HCT116 (cell line): ENCODE results near the gene DNAJA2. TPM values are rescaled to one million over a fixed set of nuclear protein-coding genes. Genes with fewer than 3 reads are reported as not detected.

Experiments used
- ATAC-seq: fragments of 200-7000 bp; cut with Tn5 transposase; 2 replicates; pipeline ENCODE4 v1.9.1; 2020; ENCODE audit warnings: mild to moderate bottlenecking, moderate library complexity
- BruUV-seq: library from RNA; stranded (reverse); fragments of 400-500 nt; replicated peaks from 2 replicates; lab custom pipeline; 2021; lab: Mats Ljungman, UMichigan
- CTCF ChIA-PET: fragments of 300-600 bp; sonication (Branson Sonifier 250); formaldehyde crosslinking; loops from one replicate; lab custom pipeline; 2021; ENCODE audit warnings: antibody characterized with exemption; lab: Charles Lee
- POLR2A ChIA-PET: fragments of 300-600, 350-600 bp; sonication (Branson Sonifier 250); formaldehyde crosslinking; loops from one replicate; lab custom pipeline; 2021; ENCODE audit warnings: antibody characterized with exemption; lab: Charles Lee
- RAD21 ChIA-PET, 2 experiments: fragments of 300-600 bp; sonication (Branson Sonifier 250); formaldehyde crosslinking; loops; one replicate each; lab custom pipeline; 2023; ENCODE audit warnings: low total read pairs in 2 of 2; ENCODE audit not compliant: uncharacterized antibody in 2 of 2, unreplicated experiment in 2 of 2, low non-redundant PET in 1 of 2; lab: Charles Lee
- DNase-seq: peaks from one replicate; pipeline ENCODE4 v3.0.0-alpha.2; 2010; ENCODE audit warnings: low read depth, low spot score
- H2AFZ ChIP-seq: fragments of 200-600 bp; shearing (Covaris generic), sonication (generic); 2 replicates; pipeline ENCODE4 v1.6.1; 2017; ENCODE audit warnings: low read depth, mixed run types, mixed read lengths, antibody characterized with exemption, low read length; ENCODE audit not compliant: poor library complexity, severe bottlenecking
- H3K27ac ChIP-seq: 2 replicates; pipeline ENCODE4 v1.5.1; 2012; ENCODE audit warnings: low read depth, low read length
- H3K27me3 ChIP-seq: fragments of 200-600 bp; sonication (generic); 2 replicates; pipeline ENCODE4 v1.6.1; 2016; ENCODE audit warnings: mixed run types, low read length, mixed read lengths; ENCODE audit not compliant: insufficient read depth
- H3K36me3 ChIP-seq, 2 experiments: fragments of 200-500 bp in 1 of 2; fragments of 200-600 bp in 1 of 2; sonication (Bioruptor generic) in 1 of 2; sonication (generic) in 1 of 2; 2 replicates each; pipeline versions ENCODE4 v1.5.1 to v1.6.1; 2014 to 2016; ENCODE audit warnings: low read length in 2 of 2, inconsistent platforms in 1 of 2, mixed read lengths in 1 of 2, mixed run types in 1 of 2; ENCODE audit not compliant: insufficient read depth in 2 of 2, control insufficient read depth in 1 of 2
- H3K4me1 ChIP-seq, 2 experiments: fragments of 200-600 bp in 1 of 2; sonication (generic) in 1 of 2; 2 replicates each; pipeline versions ENCODE4 v1.5.1 to v1.6.1; 2012 to 2017; ENCODE audit warnings: low read length in 2 of 2, inconsistent platforms in 1 of 2, mild to moderate bottlenecking in 1 of 2, mixed read lengths in 1 of 2, mixed run types in 1 of 2, moderate library complexity in 1 of 2; ENCODE audit not compliant: insufficient read depth in 2 of 2, control insufficient read depth in 1 of 2
- H3K4me2 ChIP-seq: fragments of 200-600 bp; sonication (generic); 2 replicates; pipeline ENCODE4 v1.6.1; 2017; ENCODE audit warnings: mixed run types, low read length, mixed read lengths
- H3K4me3 ChIP-seq, 2 experiments: fragments of 200-600 bp in 1 of 2; sonication (generic) in 1 of 2; replicated peaks in 1 of 2; 2 replicates each; pipeline ENCODE4 v1.5.1; 2011 to 2016; ENCODE audit warnings: low read length in 2 of 2, control low read depth in 1 of 2, low read depth in 1 of 2, mild to moderate bottlenecking in 1 of 2, mixed read lengths in 1 of 2, mixed run types in 1 of 2
- H3K79me2 ChIP-seq: fragments of 200-600 bp; sonication (generic); 2 replicates; pipeline ENCODE4 v1.6.1; 2017; ENCODE audit warnings: mild to moderate bottlenecking, mixed run types, low read length, moderate library complexity, mixed read lengths; ENCODE audit not compliant: insufficient read depth
- H3K9ac ChIP-seq: fragments of 200-600 bp; sonication (generic); 2 replicates; pipeline ENCODE4 v1.6.1; 2016; ENCODE audit warnings: low read length, mixed read lengths
- H3K9me2 ChIP-seq: fragments of 200-600 bp; sonication (generic), shearing (Covaris generic); 2 replicates; pipeline ENCODE4 v1.6.1; 2017; ENCODE audit warnings: mixed run types, mild to moderate bottlenecking, moderate library complexity; ENCODE audit not compliant: insufficient read depth
- H3K9me3 ChIP-seq, 2 experiments: fragments of 200-500 bp in 1 of 2; fragments of 200-600 bp in 1 of 2; sonication (Bioruptor generic) in 1 of 2; sonication (generic) in 1 of 2; 2 replicates each; pipeline ENCODE4 v1.6.1; 2014 to 2017; ENCODE audit warnings: low read length in 2 of 2, mixed read lengths in 2 of 2, inconsistent platforms in 1 of 2, low read depth in 1 of 2, mild to moderate bottlenecking in 1 of 2, mixed run types in 1 of 2, moderate library complexity in 1 of 2; ENCODE audit not compliant: control insufficient read depth in 1 of 2, insufficient read depth in 1 of 2
- H4K20me1 ChIP-seq: fragments of 200-600 bp; sonication (generic), shearing (Covaris generic); 2 replicates; pipeline ENCODE4 v1.6.1; 2017; ENCODE audit warnings: mixed run types, mild to moderate bottlenecking, moderate library complexity; ENCODE audit not compliant: insufficient read depth
- EGR1 ChIP-seq: IDR thresholded peaks from 2 replicates; pipeline ENCODE4 v1.6.1; 2012; ENCODE audit warnings: low read depth
- ELF1 ChIP-seq: IDR thresholded peaks from 2 replicates; pipeline ENCODE4 v1.6.1; 2012; ENCODE audit warnings: low read depth, borderline replicate concordance
- EZH2 ChIP-seq: fragments of 200-600 bp; sonication (generic); IDR thresholded peaks from 2 replicates; pipeline ENCODE4 v1.6.1; 2017; ENCODE audit warnings: antibody characterized with exemption, mixed run types
- SIN3A ChIP-seq: IDR thresholded peaks from 2 replicates; pipeline ENCODE4 v1.6.1; 2012; ENCODE audit warnings: low read depth
- SRF ChIP-seq: IDR thresholded peaks from 2 replicates; pipeline ENCODE4 v1.6.1; 2012; ENCODE audit warnings: low read depth
- ZNF274 ChIP-seq: fragments of 200-500 bp; sonication (Bioruptor generic); IDR thresholded peaks from 2 replicates; pipeline ENCODE4 v1.6.1; 2014; ENCODE audit warnings: mild to moderate bottlenecking, low read depth, low read length, inconsistent platforms
- intact Hi-C: fragments of 100-400 bp; cut with micrococcal nuclease; formaldehyde crosslinking; loops from 2 replicates; pipeline ENCODE4 v1.10.0; 2022
- total RNA-seq: library from RNA; stranded (reverse); gene quantifications from one replicate; pipeline ENCODE4 v1.2.1, GENCODE V29; 2021; ENCODE audit not compliant: unreplicated experiment

Gene DNAJA2
- total RNA-seq, 1 experiment from 2014 or later: 68.2 TPM

DNA sequence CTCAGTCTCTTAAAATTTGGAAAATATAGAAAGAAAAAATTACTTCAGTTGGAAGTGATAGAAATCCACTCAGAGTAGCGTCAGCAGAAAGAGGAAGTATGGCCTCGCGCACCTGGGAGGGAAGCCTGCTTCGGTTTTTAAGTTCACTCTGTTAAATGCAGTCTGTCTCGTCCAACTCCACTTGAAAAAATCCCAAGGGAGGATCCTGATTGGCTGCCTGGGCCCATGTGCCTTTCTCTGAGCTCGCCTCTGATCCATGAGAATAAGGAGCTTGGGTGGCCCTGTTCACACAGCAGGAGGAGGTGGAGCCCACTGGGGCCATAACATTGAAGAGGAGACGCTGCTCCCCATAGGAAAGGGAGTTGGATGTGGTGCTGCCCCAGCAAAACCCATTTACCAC, 40.7 kb downstream of the DNAJA2 start:
- no peaks in the 10 kb centered on the region for H3K9me2 ChIP-seq
- H3K4me1 ChIP-seq: no peaks in the 10 kb centered on the region
- no peak for TF ChIP-seq ELF1
- no peak for TF ChIP-seq EZH2
- no peak for TF ChIP-seq EGR1
- no peak for TF ChIP-seq SRF
- no peaks in the 10 kb centered on the region for H4K20me1 ChIP-seq
- H2AFZ ChIP-seq: no peak overlapping the region
- no peaks in the 10 kb centered on the region for H3K9me3 ChIP-seq
- H3K4me3 ChIP-seq: no peak overlapping the region
- no peak overlapping the region for H3K4me2 ChIP-seq
- POLR2A ChIA-PET: interaction anchor here (0.8 kb wide), 1 partner anchor 50 kb away, joined by 3 read pairs; no protein-coding TSS in a partner anchor
- RAD21 ChIA-PET: interaction anchor here in 1 of 2 experiments (0.6 kb wide), 1 partner anchor 34 kb away, joined by 3 read pairs; no protein-coding TSS in a partner anchor
- no peaks in the 10 kb centered on the region; a peak in 1 of 4 replicates for H3K36me3 ChIP-seq
- H3K9ac ChIP-seq: no peak overlapping the region
- DNase-seq (no peak), ATAC-seq (no peak)
- H3K79me2 ChIP-seq: no peaks in the 10 kb centered on the region
- H3K27ac ChIP-seq: no peak overlapping the region
- no peaks in the 10 kb centered on the region for H3K27me3 ChIP-seq
- BruUV-seq: no TSS peak
- CTCF ChIA-PET: interaction anchor here (4.5 kb wide), 1 partner anchor 80 kb away, joined by 34 read pairs; no protein-coding TSS in a partner anchor
- intact Hi-C loops: no loop called here

DNA sequence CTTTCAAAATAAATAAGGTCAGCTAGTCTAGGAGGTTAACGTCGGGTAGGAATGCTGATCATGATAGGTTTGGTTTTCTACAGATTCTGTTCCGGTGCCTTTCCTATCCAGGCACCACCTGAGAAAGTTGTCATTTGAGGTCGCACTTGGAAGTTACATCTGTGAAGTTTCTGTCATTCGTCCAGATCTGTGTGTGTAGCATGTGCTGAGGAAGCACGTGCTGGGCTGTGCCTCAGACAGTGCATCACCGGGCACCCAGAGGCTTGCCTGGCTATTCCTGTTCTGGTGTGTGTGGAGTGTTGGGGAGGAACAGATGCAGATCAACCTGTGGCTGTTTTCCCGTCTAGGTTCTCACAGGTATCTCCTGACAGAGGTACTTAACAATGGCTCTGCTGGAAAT, 42.6 kb downstream of the DNAJA2 start:
- ChIA-PET POLR2A (no interaction called here), RAD21 (interaction anchor here in 1 of 2 experiments (2.3 kb wide), 1 partner anchor 77 kb away, joined by 9 read pairs; no protein-coding TSS in a partner anchor)
- Histone ChIP-seq H3K9me3 (no peaks in the 10 kb centered on the region), H3K9ac (no peak overlapping the region), H3K79me2 (no peaks in the 10 kb centered on the region), H4K20me1 (no peaks in the 10 kb centered on the region), H3K4me1 (no peaks in the 10 kb centered on the region), H3K27me3 (no peaks in the 10 kb centered on the region)
- ATAC-seq (no peak), DNase-seq (no peak)
- no peak for TF ChIP-seq SIN3A
- TF ChIP-seq ZNF274: no peak
- TF ChIP-seq, all 23 proteins: peak for 0
- CTCF ChIA-PET: interaction anchor here (1.0 to 4.5 kb wide), 3 partner anchors 45 to 78 kb away, joined by 3 to 34 read pairs (median 4); no protein-coding TSS in a partner anchor
- Histone ChIP-seq H2AFZ (no peak overlapping the region), H3K4me3 (no peak overlapping the region), H3K4me2 (no peak overlapping the region), H3K27ac (no peak overlapping the region), H3K9me2 (no peaks in the 10 kb centered on the region), H3K36me3 (no peaks in the 10 kb centered on the region; a peak in 1 of 4 replicates)
- intact Hi-C loops: no loop called here
- no TSS peak for BruUV-seq
